Effector memory CD8-positive, alpha-beta T cell (primary cell): Measurements from ENCODE around the gene RHOBTB1.

ENCODE experiments used
- ATAC-seq: fragments of 150-1000 bp; cut with Tn5 transposase; replicated peaks from 2 replicates; pipeline ENCODE4 v1.10.0; 2021; ENCODE audit warnings: mild to moderate bottlenecking, moderate library complexity
- DNase-seq, 3 experiments: peaks; one replicate each; pipeline ENCODE4 v3.0.0; 2021
- H3K27ac Mint-ChIP-seq, 2 donors: one replicate each; pipeline ENCODE4 v1.8.0; 2022; ENCODE audit warnings: mild to moderate bottlenecking in 2 of 2, mixed read lengths in 2 of 2, moderate library complexity in 2 of 2
- H3K27me3 Mint-ChIP-seq, 2 donors: one replicate each; pipeline ENCODE4 v1.8.0; 2022; ENCODE audit warnings: mixed read lengths in 2 of 2
- H3K36me3 Mint-ChIP-seq: one replicate; pipeline ENCODE4 v1.8.0; 2022; ENCODE audit warnings: mild to moderate bottlenecking, moderate library complexity, mixed read lengths; ENCODE audit not compliant: insufficient read depth
- H3K4me1 Mint-ChIP-seq, 2 donors: one replicate each; pipeline ENCODE4 v1.8.0; 2022; ENCODE audit warnings: low read depth in 2 of 2, mixed read lengths in 2 of 2
- H3K4me3 Mint-ChIP-seq, 2 donors: one replicate each; pipeline ENCODE4 v1.8.0; 2022; ENCODE audit warnings: mild to moderate bottlenecking in 2 of 2, mixed read lengths in 2 of 2, moderate library complexity in 2 of 2
- H3K9me3 Mint-ChIP-seq, 2 donors: one replicate each; pipeline ENCODE4 v1.8.0; 2022; ENCODE audit warnings: mixed read lengths in 2 of 2

Gene RHOBTB1

GRCh38 chr10:60942788-60943315 is 1.1 kb downstream of the RHOBTB1 start:
- Mint-ChIP-seq H3K27me3 (peaks cover 67 to 82% of the 10 kb centered on the region in 2 donors), H3K9me3 (no peaks in the 10 kb centered on the region), H3K4me3 (peak overlapping the region; percentile 50 to 52), H3K27ac (no peak overlapping the region), H3K36me3 (no peaks in the 10 kb centered on the region), H3K4me1 (peaks cover 8 to 12% of the 10 kb centered on the region in 2 donors)
- ATAC-seq (peak; percentile 45), DNase-seq (peak in 1 of 3 experiments; percentile 8)

DNA sequence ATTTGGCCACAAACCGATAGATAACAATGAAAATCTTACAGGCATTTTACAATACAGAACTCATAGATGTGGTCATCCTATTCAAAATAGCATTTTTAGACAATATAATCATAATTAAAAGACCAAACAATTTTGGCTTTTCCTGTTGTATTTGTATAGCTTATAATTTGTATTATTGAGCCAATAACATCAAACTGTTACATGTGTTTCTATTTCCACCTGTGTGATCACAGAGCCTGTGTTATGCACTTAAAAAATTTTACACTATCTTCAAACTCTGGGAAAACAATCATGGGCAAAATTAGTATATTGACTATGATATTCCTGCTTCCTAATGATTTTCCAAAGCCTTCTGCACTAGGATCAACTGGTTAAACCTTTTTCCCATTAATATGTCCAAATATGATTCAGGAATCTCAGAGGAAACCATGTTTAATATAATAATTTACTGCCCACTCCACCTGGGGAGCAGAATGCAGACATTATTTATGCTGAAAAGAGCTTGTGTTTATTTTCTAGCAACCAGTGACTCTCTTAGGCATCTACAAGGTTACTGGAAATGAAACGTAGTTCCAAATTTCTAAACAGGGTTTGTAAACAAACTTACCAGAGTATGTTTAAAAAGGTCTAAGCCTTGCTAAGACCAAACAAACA is 1.7 kb downstream of the RHOBTB1 start:
- Mint-ChIP-seq H3K27me3 (peaks cover 67 to 82% of the 10 kb centered on the region in 2 donors), H3K4me1 (peaks cover 8 to 12% of the 10 kb centered on the region in 2 donors), H3K4me3 (peak overlapping the region; percentile 50 to 52), H3K9me3 (no peaks in the 10 kb centered on the region), H3K27ac (no peak overlapping the region), H3K36me3 (no peaks in the 10 kb centered on the region)
- no peak for DNase-seq
- no peak for ATAC-seq

DNA sequence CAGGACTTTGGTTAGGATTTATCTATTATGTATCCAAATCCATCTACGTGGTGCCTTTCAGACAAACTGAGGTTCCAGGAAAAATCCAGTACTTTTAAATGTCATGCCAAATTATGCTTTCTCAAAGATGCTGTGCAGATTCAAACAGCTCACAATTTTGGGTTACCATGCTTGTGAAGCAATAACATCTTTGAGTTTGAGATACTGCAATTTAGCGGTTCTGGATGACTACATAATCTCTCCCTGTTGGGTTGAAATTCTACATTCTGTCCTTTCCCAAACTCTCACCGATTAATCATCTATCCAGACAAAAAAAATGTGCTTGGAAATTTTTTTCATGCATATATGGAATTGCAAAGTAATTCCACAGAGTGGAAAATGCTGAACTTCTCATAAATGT is 3.5 kb downstream of the RHOBTB1 start:
- Mint-ChIP-seq H3K36me3 (no peaks in the 10 kb centered on the region), H3K27ac (no peak overlapping the region), H3K9me3 (no peaks in the 10 kb centered on the region), H3K27me3 (peaks cover 52 to 68% of the 10 kb centered on the region in 2 donors), H3K4me1 (peaks cover 8 to 12% of the 10 kb centered on the region in 2 donors), H3K4me3 (no peak overlapping the region)
- no peak for ATAC-seq
- DNase-seq: no peak

GRCh38 chr10:60937784-60938654 is 6.0 kb downstream of the RHOBTB1 start:
- peaks cover 2 to 5% of the 10 kb centered on the region in 2 donors for H3K4me1 Mint-ChIP-seq
- ATAC-seq: no peak
- H3K9me3 Mint-ChIP-seq: no peaks in the 10 kb centered on the region
- no peaks in the 10 kb centered on the region for H3K36me3 Mint-ChIP-seq
- no peak overlapping the region for H3K27ac Mint-ChIP-seq
- H3K27me3 Mint-ChIP-seq: peaks cover 37 to 59% of the 10 kb centered on the region in 2 donors
- H3K4me3 Mint-ChIP-seq: no peak overlapping the region
- DNase-seq: no peak

GRCh38 chr10:60937022-60937421 is 7.0 kb downstream of the RHOBTB1 start:
- H3K4me3 Mint-ChIP-seq: no peak overlapping the region
- peaks cover 29 to 54% of the 10 kb centered on the region in 2 donors for H3K27me3 Mint-ChIP-seq
- no peaks in the 10 kb centered on the region for H3K9me3 Mint-ChIP-seq
- H3K4me1 Mint-ChIP-seq: no peaks in the 10 kb centered on the region
- H3K36me3 Mint-ChIP-seq: no peaks in the 10 kb centered on the region
- DNase-seq (no peak), ATAC-seq (no peak)
- H3K27ac Mint-ChIP-seq: no peak overlapping the region

DNA sequence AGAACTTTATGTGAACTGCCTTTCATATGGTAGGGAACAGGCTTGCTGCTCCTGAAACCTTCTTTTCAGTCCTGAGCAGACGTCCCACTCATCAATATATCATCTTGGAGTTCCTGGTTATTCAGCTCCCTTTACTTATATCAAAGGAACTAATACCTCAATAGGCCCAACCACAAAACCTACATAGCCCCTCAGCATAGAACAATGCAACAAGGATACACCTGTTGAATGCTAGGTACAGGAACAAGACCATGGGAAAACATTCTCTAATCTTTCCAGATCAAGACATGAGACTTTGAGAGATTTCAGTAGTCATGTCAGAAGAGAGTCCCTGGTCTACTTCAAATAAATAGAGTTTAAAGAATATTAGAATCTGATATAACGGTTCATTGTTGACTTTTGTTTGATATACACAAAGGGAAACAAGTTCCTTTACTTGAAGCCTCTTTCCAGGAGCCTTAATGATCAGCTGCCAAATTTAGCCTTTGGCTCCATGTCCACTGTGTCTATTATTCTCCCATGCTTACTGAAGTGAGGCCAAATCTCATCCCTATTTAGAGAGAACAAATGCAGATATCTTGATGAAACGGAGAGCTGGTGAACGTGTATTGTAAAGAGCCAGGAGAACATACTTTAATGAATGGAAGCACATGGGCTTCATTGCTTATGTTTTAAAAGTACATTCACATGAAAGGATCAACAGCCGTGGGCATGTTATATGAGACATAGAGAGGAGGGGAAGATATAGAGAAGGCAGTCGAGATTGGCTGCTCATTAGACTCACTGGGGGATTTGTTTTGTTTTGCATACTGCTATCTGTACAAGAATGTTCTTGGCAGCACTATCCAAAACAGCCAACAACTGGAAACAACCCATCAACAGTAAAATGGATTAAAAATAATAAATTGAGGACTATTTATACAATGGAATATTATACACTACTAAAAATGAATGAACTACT is 9.5 kb downstream of the RHOBTB1 start:
- no peaks in the 10 kb centered on the region for H3K9me3 Mint-ChIP-seq
- DNase-seq (no peak), ATAC-seq (no peak)
- peaks cover 17 to 35% of the 10 kb centered on the region in 2 donors for H3K27me3 Mint-ChIP-seq
- no peak overlapping the region for H3K4me3 Mint-ChIP-seq
- H3K4me1 Mint-ChIP-seq: no peaks in the 10 kb centered on the region
- no peaks in the 10 kb centered on the region for H3K36me3 Mint-ChIP-seq
- no peak overlapping the region for H3K27ac Mint-ChIP-seq

GRCh38 chr10:60932756-60933155 is 11.2 kb downstream of the RHOBTB1 start:
- no peak overlapping the region for H3K4me3 Mint-ChIP-seq
- no peak overlapping the region for H3K27ac Mint-ChIP-seq
- DNase-seq: no peak
- no peaks in the 10 kb centered on the region for H3K9me3 Mint-ChIP-seq
- H3K4me1 Mint-ChIP-seq: no peaks in the 10 kb centered on the region
- H3K27me3 Mint-ChIP-seq: peaks cover 7 to 18% of the 10 kb centered on the region in 2 donors
- no peaks in the 10 kb centered on the region for H3K36me3 Mint-ChIP-seq
- no peak for ATAC-seq

DNA sequence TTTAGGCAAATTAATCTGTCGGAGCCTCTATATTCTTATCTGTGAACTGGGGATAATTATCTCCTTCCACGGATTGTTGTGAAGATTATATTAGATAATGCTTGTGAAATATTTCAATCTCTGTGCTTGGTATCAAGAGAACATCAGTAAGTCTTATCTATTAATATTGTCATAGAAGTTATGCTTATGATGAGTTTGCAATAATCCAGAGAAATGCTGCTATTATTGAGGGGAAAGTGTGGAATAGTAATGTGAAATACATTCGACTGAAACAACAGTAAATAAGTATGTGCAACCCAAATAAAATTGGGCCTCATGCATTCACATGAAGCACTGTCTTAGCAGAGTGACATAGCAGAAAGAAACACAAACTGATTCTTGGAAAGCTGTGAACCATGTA is 13.7 kb downstream of the RHOBTB1 start:
- ATAC-seq: no peak
- DNase-seq: no peak
- Mint-ChIP-seq H3K9me3 (no peaks in the 10 kb centered on the region), H3K27ac (no peak overlapping the region), H3K27me3 (peaks cover 9 to 12% of the 10 kb centered on the region in 2 donors), H3K36me3 (no peaks in the 10 kb centered on the region), H3K4me3 (no peak overlapping the region), H3K4me1 (no peaks in the 10 kb centered on the region)

GRCh38 chr10:60921633-60922032 is 22.4 kb downstream of the RHOBTB1 start:
- Mint-ChIP-seq H3K27ac (no peak overlapping the region), H3K36me3 (no peaks in the 10 kb centered on the region), H3K27me3 (peaks cover 19 to 28% of the 10 kb centered on the region in 2 donors), H3K4me1 (no peaks in the 10 kb centered on the region), H3K4me3 (no peak overlapping the region), H3K9me3 (peaks cover 2 to 7% of the 10 kb centered on the region in 2 donors)
- DNase-seq (no peak), ATAC-seq (no peak)

DNA sequence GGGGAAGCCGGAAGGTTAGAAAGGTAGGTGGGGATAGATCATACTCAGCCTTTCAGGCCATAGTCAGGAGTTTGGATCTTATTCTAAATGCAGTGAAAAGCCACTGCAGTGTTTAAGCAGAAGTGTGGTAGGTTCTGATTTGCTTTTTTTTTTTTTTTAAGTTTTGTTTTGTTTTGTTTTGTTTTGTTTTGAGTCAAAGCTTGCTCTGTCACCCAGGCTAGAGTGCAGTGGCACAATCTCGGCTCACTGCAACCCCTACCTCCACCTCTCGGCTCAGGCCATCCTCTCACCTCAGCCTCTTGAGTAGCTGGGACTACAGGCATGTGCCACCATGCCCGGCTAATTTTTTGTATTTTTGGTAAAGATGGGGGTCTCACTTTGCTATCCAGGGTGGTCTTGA is 23.5 kb downstream of the RHOBTB1 start:
- H3K36me3 Mint-ChIP-seq: no peaks in the 10 kb centered on the region
- H3K27me3 Mint-ChIP-seq: peaks cover 19 to 26% of the 10 kb centered on the region in 2 donors
- ATAC-seq (no peak), DNase-seq (no peak)
- H3K4me1 Mint-ChIP-seq: no peaks in the 10 kb centered on the region
- no peak overlapping the region for H3K27ac Mint-ChIP-seq
- no peak overlapping the region for H3K4me3 Mint-ChIP-seq
- peaks cover 2 to 7% of the 10 kb centered on the region in 2 donors for H3K9me3 Mint-ChIP-seq

DNA sequence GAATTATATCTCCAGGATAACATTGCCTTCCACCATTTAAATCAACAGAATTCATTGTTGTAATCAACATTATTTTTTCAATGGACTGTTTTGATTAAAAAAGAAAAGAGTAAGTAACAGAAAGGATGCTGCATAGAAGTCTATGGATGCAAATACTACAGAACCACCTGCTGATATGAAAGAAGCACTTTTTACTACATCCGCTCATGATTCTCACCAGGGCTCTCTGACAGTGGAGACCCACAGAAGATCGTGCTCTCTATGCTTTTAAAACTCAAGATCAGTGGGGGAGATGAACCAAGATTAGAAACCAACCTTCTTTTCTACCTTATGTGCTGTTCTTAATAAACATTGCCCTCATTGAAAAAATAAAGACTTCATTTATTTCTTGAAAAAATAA is 24.4 kb downstream of the RHOBTB1 start:
- H3K27ac Mint-ChIP-seq: no peak overlapping the region
- peaks cover 0 to 7% of the 10 kb centered on the region in 2 donors for H3K9me3 Mint-ChIP-seq
- H3K36me3 Mint-ChIP-seq: no peaks in the 10 kb centered on the region
- peaks cover 17 to 18% of the 10 kb centered on the region in 2 donors for H3K27me3 Mint-ChIP-seq
- ATAC-seq (no peak), DNase-seq (no peak)
- no peak overlapping the region for H3K4me3 Mint-ChIP-seq
- H3K4me1 Mint-ChIP-seq: no peaks in the 10 kb centered on the region

DNA sequence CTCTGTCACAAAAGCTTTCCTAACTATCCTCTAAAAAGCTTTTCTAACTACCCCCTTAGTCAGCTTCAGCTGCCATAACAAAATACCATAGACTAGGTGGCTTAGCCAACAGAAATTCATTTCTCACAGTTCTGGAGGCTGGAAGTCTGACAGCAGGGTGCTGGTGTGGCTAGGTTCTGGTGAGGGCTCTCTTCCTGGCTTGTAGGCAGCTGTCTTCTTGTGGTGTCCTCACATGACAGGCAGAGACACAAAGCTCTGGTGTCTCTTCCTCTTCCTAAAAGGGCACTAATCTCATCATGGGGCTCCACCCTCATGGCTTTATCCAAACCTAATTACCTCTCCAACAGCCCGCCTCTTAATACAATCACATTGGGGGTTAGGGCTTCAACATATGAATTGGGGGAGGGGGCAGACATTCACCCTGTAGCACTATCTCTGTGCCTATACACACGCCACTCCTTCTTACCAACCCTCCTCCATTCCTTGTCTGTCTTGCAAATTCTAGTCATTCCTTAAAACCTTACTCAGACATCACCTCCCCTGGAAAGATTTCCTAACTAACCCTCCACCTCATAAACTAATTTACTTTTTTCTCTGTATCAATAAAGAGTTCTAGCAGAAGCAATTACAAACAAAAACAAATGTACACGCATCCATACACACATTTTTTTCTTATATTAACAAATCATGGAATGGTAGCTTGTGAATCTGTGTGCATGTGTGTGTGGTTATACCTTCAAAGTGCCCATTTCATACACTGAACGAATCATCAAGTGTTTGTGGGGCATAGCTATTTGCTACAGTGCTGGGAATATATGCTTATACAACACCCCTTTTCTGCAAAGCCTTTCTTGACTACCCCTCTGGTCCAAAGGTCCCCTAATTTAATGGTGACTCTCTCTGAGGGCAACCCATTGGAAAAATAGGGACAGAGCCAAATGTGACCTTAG is 26.4 kb downstream of the RHOBTB1 start:
- Mint-ChIP-seq H3K27ac (no peak overlapping the region), H3K9me3 (peaks cover 0 to 7% of the 10 kb centered on the region in 2 donors), H3K27me3 (peaks cover 23 to 24% of the 10 kb centered on the region in 2 donors), H3K4me1 (no peaks in the 10 kb centered on the region), H3K36me3 (no peaks in the 10 kb centered on the region), H3K4me3 (no peak overlapping the region)
- no peak for ATAC-seq
- no peak for DNase-seq
